GM19328 (cell line): ENCODE measurements around the gene FRMD3.

ENCODE experiments used
- ATAC-seq: cut with Tn5 transposase; IDR thresholded peaks from one replicate; pipeline ENCODE4 v1.9.1; 2021; ENCODE audit warnings: mild to moderate bottlenecking, moderate library complexity; ENCODE audit not compliant: unreplicated experiment

FRMD3 gene

GRCh38 chr9:83294816-83295215 lies 243.4 kb downstream of the FRMD3 start:
- ATAC-seq = no peak

- ATAC-seq = no peak
Measured at GRCh38 chr9:83291196-83291595, 247.0 kb downstream of the FRMD3 start.

GRCh38 chr9:83290692-83291091 lies 247.5 kb downstream of the FRMD3 start:
- no peak for ATAC-seq

GRCh38 chr9:83287021-83287420 lies 251.2 kb downstream of the FRMD3 start:
- ATAC-seq = no peak

GRCh38 chr9:83285445-83286225 lies 252.6 kb downstream of the FRMD3 start:
- ATAC-seq = no peak

GRCh38 chr9:83284746-83285145 lies 253.5 kb downstream of the FRMD3 start:
- ATAC-seq = no peak

- ATAC-seq = no peak
Measured at GRCh38 chr9:83283528-83283927, 254.7 kb downstream of the FRMD3 start.

GRCh38 chr9:83281306-83282255 lies 256.6 kb downstream of the FRMD3 start:
- no peak for ATAC-seq

GRCh38 chr9:83280790-83281189 lies 257.4 kb downstream of the FRMD3 start:
- ATAC-seq = no peak

- no peak for ATAC-seq
Measured at GRCh38 chr9:83280268-83280667, 257.9 kb downstream of the FRMD3 start.

- no peak for ATAC-seq
Measured at GRCh38 chr9:83274787-83275186, 263.4 kb downstream of the FRMD3 start.

- no peak for ATAC-seq
Measured at GRCh38 chr9:83271665-83272071, 266.5 kb downstream of the FRMD3 start.

- ATAC-seq = no peak
Measured at GRCh38 chr9:83270116-83270515, 268.1 kb downstream of the FRMD3 start.

GRCh38 chr9:83267741-83268140 lies 270.5 kb downstream of the FRMD3 start:
- no peak for ATAC-seq

GRCh38 chr9:83266666-83267496 lies 271.3 kb downstream of the FRMD3 start:
- ATAC-seq = no peak

GRCh38 chr9:83266331-83266665 lies 271.9 kb downstream of the FRMD3 start:
- no peak for ATAC-seq

GRCh38 chr9:83264315-83264714 lies 273.9 kb downstream of the FRMD3 start:
- ATAC-seq = no peak

GRCh38 chr9:83259558-83259957 lies 278.6 kb downstream of the FRMD3 start:
- ATAC-seq = no peak

GRCh38 chr9:83257937-83258891 lies 280.0 kb downstream of the FRMD3 start:
- no peak for ATAC-seq

GRCh38 chr9:83247732-83248131 lies 290.5 kb downstream of the FRMD3 start:
- no peak for ATAC-seq
